LNCaP clone FGC (cell line): ENCODE results near the gene ZNF267.

Experiments
- DNase-seq: peaks from one replicate; pipeline ENCODE4 v3.0.0-alpha.2; 2011; ENCODE audit warnings: low read depth
- H3K4me3 ChIP-seq: 2 replicates; pipeline ENCODE4 v1.5.1; 2011; ENCODE audit warnings: mild to moderate bottlenecking, low read depth, low read length, control low read depth
- TF ChIP-seq, protein P1 (sequence below): IDR thresholded peaks from 2 replicates; pipeline ENCODE4 v1.5.1; 2012; ENCODE audit warnings: mild to moderate bottlenecking; ENCODE audit not compliant: control insufficient read depth, insufficient read depth; ENCODE audit errors: extremely low read depth

Gene ZNF267

DNA sequence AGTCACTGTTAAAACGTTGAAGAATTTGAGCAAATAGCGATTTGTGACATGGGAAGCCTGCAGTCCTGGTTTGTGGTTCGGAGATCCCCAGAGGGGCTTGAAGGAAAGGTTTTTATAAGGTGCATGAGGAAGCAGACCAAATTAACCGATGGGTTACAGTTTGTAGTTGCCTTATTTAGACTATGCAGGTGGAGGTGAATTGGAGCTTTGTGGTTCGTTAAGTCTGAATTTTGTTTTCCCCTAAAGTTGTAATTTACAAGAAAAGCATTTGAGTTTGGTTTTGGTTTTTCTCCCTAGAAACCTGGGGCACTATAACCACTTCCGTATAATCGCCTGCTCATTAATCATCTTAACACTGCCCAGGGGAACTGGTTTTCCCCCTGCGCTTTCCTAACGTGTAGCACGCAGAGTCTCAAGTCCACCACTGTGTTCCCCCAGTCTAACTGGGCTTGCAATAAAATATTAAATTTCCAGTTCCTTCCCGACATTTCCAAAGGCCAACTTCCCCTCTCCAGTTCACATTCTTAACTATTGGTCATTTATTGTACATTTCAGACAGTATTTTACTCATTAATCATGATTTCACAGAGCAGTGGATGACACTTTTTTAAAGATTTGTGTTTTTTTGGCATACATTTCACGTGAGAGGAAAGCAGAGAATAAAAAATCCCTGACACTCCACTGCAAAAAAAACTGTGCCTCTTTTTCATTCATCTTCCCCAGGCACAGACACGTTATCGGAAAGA, 932 bp downstream of the ZNF267 start:
- TF ChIP-seq, protein P1, sequence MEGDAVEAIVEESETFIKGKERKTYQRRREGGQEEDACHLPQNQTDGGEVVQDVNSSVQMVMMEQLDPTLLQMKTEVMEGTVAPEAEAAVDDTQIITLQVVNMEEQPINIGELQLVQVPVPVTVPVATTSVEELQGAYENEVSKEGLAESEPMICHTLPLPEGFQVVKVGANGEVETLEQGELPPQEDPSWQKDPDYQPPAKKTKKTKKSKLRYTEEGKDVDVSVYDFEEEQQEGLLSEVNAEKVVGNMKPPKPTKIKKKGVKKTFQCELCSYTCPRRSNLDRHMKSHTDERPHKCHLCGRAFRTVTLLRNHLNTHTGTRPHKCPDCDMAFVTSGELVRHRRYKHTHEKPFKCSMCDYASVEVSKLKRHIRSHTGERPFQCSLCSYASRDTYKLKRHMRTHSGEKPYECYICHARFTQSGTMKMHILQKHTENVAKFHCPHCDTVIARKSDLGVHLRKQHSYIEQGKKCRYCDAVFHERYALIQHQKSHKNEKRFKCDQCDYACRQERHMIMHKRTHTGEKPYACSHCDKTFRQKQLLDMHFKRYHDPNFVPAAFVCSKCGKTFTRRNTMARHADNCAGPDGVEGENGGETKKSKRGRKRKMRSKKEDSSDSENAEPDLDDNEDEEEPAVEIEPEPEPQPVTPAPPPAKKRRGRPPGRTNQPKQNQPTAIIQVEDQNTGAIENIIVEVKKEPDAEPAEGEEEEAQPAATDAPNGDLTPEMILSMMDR, result no peak
- H3K4me3 ChIP-seq, result peak overlapping the region; percentile 66
- DNase-seq, result no peak

DNA sequence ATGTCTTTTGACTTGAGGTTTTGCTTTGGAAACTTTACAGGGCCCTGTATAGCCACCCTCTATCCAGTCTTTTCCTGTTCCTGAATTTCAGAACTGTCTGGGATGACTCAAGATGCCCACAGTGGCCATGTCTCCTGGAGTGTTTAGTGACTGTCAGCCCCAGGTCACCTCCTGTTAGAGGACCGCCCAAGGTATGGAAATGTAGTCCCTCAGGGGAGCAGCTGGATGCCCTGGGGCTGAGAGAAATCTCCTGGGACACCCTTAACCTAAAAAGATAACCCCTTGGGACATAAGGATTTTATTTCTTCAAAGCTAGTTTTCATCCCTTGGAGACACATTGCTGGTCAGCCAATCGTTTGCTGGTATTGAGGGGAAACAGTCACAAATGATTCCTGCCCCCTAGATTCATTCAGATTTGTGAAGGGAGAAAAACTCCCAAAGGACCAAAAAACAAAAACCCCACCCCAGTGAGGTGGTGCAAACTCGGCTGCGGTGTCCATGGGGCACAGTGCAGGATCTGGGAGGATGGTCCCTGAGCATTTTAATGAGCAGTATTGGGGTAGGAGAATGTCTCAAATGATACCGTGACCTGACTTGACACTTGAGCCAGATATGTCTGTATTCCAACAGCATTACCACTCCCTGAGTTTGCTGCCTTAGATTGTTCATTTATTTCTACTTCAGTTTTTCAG, 1.7 kb downstream of the ZNF267 start:
- peak overlapping the region; percentile 66 for H3K4me3 ChIP-seq
- TF ChIP-seq, protein P1, result no peak
- no peak for DNase-seq

DNA sequence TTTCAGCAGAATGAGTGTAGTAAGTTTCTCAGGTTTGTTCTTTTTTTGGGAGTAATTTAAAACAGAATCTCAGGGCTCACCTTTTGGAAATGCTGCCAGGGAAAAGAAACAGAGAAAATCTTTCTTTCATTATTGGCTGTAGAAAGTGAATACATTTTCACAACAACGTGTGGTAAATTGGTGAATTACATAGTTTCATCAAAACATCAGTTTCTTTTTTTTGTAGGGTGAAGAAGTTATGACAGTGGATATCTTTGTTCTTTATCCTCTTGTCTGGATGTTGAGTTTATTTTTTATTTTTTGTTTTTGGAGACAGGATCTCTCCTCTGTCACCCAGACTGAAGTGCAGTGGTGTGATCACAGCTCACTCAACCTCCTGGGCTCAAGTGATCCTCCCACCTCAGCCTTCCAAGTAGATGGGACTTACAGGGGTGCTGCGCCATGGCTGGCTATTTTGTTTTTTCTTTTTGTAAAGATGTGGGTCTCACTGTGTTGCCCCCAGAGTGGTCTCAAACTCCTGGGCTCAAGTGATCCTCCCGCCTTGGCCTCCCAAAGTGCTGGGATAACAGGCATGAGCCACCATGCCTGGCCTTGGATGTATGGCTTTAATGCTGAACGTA, 2.4 kb downstream of the ZNF267 start:
- TF ChIP-seq, protein P1, result no peak
- no peak for DNase-seq
- no peak overlapping the region for H3K4me3 ChIP-seq

DNA sequence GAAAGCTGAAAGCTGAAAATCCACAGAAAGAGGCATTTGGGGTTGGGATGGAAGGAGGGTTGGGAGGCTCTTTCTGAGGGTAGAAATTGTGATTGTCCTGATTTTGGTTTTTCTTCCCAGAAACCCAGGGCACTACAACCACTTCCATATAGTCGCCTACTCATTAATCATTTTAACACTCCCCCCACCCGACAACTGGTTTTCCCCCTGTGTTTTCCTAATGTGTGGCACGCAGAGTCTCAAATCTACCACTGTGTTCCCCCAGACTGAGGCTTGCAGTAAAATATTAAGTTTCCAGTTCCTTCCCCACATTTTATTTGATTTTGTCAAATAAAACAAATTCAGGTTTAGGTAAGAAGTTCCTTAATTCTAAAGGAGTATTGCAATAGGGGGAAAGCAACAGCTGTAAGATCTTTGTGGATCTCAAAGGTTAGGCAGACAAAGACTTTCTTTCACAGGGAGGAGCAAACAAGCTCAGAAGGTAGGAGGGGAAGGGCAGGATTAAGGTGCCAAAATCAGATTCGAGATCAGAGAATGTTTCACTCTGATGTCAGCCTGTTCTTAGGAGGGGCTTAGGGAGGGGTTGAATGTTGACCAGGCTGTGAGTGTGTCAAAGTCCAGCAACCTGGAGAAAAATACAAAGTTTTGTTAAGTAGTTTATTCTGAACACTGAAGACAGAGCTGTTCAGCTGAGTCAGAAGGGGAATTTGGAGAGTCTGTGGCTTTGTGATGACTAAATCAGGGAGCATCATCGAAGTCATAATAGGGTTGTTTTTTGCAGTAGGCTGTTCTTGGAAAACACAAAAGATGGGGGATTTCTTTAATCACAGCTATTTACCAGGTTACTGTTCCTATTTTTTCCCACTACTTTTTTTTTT, 3.6 kb downstream of the ZNF267 start:
- DNase-seq, result no peak
- H3K4me3 ChIP-seq, result no peak overlapping the region
- TF ChIP-seq, protein P1, result no peak

DNA sequence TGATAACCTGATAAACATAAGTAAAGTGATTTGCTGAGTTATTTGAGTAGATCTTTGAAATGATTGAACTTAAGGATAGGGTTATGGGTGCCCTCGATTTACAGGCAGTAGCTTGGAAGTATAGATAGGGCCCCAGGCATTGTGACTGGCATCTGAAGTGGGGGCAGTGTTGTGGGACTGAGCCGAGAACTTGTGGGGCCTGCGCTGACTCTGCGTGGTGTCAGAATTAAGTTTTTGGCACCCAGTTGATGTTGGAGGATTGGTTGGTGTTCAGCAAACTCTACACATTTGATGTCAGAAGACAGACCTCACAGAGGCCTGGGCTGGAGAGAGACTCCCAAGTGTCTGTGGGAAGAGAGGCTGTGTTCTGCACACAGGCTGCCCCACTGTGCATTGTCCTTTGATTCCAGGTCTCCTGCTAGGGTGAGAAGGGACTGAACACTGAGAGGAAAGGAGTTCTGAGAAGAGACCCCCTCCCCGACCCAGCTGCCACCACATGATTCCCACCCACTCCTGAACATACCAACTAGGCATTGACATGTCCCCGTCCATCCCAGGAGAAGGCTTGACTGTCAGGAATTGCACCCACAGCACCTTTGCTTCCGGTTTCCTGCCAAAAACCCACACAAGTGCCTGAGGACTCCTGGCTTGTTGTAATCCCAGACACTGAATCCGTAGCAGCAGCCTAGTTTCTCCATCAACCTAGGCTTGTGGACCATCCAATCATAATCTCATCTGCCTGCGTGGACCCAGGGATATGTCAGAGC, 4.5 kb downstream of the ZNF267 start:
- H3K4me3 ChIP-seq, result no peak overlapping the region
- TF ChIP-seq, protein P1, result no peak
- DNase-seq, result no peak

DNA sequence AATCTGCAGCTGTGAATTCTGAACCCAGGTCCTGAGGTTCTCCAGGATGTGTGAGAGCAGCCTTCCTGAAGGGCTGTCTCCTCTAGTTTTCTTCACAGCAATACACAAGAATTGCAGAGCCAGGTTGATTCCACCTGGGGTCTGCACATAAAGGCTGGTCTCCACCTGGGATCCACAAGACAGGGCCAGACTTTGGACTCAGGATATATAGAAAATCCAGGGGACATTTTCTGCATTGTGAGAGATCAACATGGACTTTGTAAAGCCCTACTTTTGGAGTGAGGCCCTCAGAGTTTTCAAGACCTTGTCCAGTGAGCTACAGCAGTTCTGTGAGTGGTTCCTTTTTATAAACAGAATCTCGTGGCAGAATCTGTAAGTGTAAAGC, 6.3 kb downstream of the ZNF267 start:
- TF ChIP-seq, protein P1, result no peak
- no peak for DNase-seq
- H3K4me3 ChIP-seq, result no peak overlapping the region
